ENCODE measurements around the gene AFG1L. TPM values are rescaled to one million over a fixed set of nuclear protein-coding genes. Genes with fewer than 3 reads are reported as not detected.
"Not testable (repeated sequence)": the region's sequence is repeated elsewhere in the genome, so short reads cannot be mapped to it uniquely, and the experiment has no call there.

Gene AFG1L
- total RNA-seq, 1 experiment from 2014 or later = 6.1 TPM

GRCh38 chr6:108368431-108369030 lies 73.7 kb downstream of the AFG1L start:
- H3K9me2 ChIP-seq (replicated peaks; ENCODE audit: insufficient read depth, low read length) = no peaks in the 10 kb centered on the region
- no peak overlapping the region for H3K9ac ChIP-seq (ENCODE audit: low read length)
- no peak overlapping the region for H3K4me3 ChIP-seq (ENCODE audit: low read length)
- no peak overlapping the region for H2AFZ ChIP-seq (ENCODE audit: low read length)
- H3K79me2 ChIP-seq (ENCODE audit: low read length) = no peaks in the 10 kb centered on the region
- H4K20me1 ChIP-seq (ENCODE audit: insufficient read depth, low read depth, low read length) = no peaks in the 10 kb centered on the region
- no peak overlapping the region for H3K27ac ChIP-seq (ENCODE audit: low read length)
- H3K9me3 ChIP-seq (ENCODE audit: low read length) = no peaks in the 10 kb centered on the region
- peaks cover 6% of the 10 kb centered on the region for H3K4me1 ChIP-seq (ENCODE audit: low read length)
- no peaks in the 10 kb centered on the region for H3K27me3 ChIP-seq (ENCODE audit: low read length)
- H3K36me3 ChIP-seq (ENCODE audit: insufficient read depth, low read length) = no peaks in the 10 kb centered on the region
- DNase-seq = peak; percentile 46
- H3K4me2 ChIP-seq (ENCODE audit: low read depth, low read length, poor library complexity, severe bottlenecking) = no peak overlapping the region

GRCh38 chr6:108380876-108381275 lies 86.0 kb downstream of the AFG1L start:
- H3K36me3 ChIP-seq (ENCODE audit: insufficient read depth, low read length) = no peaks in the 10 kb centered on the region
- no peaks in the 10 kb centered on the region for H3K4me1 ChIP-seq (ENCODE audit: low read length)
- H3K9ac ChIP-seq (ENCODE audit: low read length) = no peak overlapping the region
- H2AFZ ChIP-seq (ENCODE audit: low read length) = no peak overlapping the region
- H3K9me3 ChIP-seq (ENCODE audit: low read length) = no peaks in the 10 kb centered on the region
- no peaks in the 10 kb centered on the region for H3K79me2 ChIP-seq (ENCODE audit: low read length)
- H3K27ac ChIP-seq (ENCODE audit: low read length) = no peak overlapping the region
- no peaks in the 10 kb centered on the region for H4K20me1 ChIP-seq (ENCODE audit: insufficient read depth, low read depth, low read length)
- no peak overlapping the region for H3K4me2 ChIP-seq (ENCODE audit: low read depth, low read length, poor library complexity, severe bottlenecking)
- no peaks in the 10 kb centered on the region for H3K27me3 ChIP-seq (ENCODE audit: low read length)
- DNase-seq = no peak
- H3K9me2 ChIP-seq (replicated peaks; ENCODE audit: insufficient read depth, low read length) = no peaks in the 10 kb centered on the region
- no peak overlapping the region for H3K4me3 ChIP-seq (ENCODE audit: low read length)

GRCh38 chr6:108383981-108384380 lies 89.1 kb downstream of the AFG1L start:
- Histone ChIP-seq H3K36me3 (ENCODE audit: insufficient read depth, low read length) (no peaks in the 10 kb centered on the region), H3K9me2 (replicated peaks; ENCODE audit: insufficient read depth, low read length) (no peaks in the 10 kb centered on the region), H3K79me2 (ENCODE audit: low read length) (no peaks in the 10 kb centered on the region), H3K27ac (ENCODE audit: low read length) (no peak overlapping the region), H3K9me3 (ENCODE audit: low read length) (no peaks in the 10 kb centered on the region), H3K4me3 (ENCODE audit: low read length) (no peak overlapping the region), H3K27me3 (ENCODE audit: low read length) (no peaks in the 10 kb centered on the region), H3K4me1 (ENCODE audit: low read length) (no peaks in the 10 kb centered on the region), H3K4me2 (ENCODE audit: low read depth, low read length, poor library complexity, severe bottlenecking) (no peak overlapping the region), H2AFZ (ENCODE audit: low read length) (no peak overlapping the region), H4K20me1 (ENCODE audit: insufficient read depth, low read depth, low read length) (no peaks in the 10 kb centered on the region), H3K9ac (ENCODE audit: low read length) (no peak overlapping the region)
- no peak for DNase-seq

DNA sequence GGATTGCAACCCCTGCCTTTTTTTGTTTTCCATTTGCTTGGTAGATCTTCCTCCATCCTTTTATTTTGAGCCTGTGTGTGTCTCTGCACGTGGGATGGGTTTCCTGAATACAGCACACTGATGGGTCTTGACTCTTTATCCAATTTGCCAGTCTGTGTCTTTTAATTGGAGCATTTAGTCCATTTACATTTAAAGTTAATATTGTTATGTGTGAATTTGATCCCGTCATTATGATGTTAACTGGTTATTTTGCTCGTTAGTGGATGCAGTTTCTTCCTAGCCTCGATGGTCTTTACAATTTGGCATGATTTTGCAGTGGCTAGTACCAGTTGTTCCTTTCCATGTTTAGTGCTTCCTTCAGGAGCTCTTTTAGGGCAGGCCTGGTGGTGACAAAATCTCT lies 94.3 kb downstream of the AFG1L start:
- H4K20me1 ChIP-seq (ENCODE audit: insufficient read depth, low read depth, low read length); H3K4me1 ChIP-seq (ENCODE audit: low read length); H3K4me3 ChIP-seq (ENCODE audit: low read length); H3K9ac ChIP-seq (ENCODE audit: low read length); H3K36me3 ChIP-seq (ENCODE audit: insufficient read depth, low read length); H3K9me3 ChIP-seq (ENCODE audit: low read length); H3K27me3 ChIP-seq (ENCODE audit: low read length); H3K79me2 ChIP-seq (ENCODE audit: low read length); H3K9me2 ChIP-seq (replicated peaks; ENCODE audit: insufficient read depth, low read length); H3K27ac ChIP-seq (ENCODE audit: low read length); H3K4me2 ChIP-seq (ENCODE audit: low read depth, low read length, poor library complexity, severe bottlenecking); H2AFZ ChIP-seq (ENCODE audit: low read length); DNase-seq: not testable (repeated sequence)

DNA sequence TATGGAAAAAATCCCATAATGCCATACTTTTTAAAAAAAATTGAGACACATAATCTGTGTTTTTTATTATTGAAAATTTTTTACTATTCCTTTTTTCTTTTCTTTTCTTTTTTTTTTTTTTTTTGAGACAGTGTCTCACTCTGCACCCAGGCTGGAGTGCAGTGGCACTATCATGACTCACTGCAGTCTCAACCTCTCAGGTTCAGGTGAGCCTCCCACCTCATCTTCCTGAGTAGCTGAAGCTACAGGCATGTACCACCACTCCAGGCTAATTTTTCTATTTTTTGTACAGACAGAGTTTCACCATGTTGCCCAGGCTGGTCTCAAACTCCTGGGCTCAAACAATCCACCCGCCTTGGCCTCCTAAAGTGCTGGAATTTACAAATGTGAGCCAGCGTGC lies 100.4 kb downstream of the AFG1L start:
- Histone ChIP-seq H3K79me2 (ENCODE audit: low read length) (no peaks in the 10 kb centered on the region), H3K9me3 (ENCODE audit: low read length) (no peaks in the 10 kb centered on the region), H3K27me3 (ENCODE audit: low read length) (no peaks in the 10 kb centered on the region), H3K4me2 (ENCODE audit: low read depth, low read length, poor library complexity, severe bottlenecking) (no peak overlapping the region), H3K36me3 (ENCODE audit: insufficient read depth, low read length) (no peaks in the 10 kb centered on the region), H3K9ac (ENCODE audit: low read length) (no peak overlapping the region), H3K4me3 (ENCODE audit: low read length) (no peak overlapping the region), H3K9me2 (replicated peaks; ENCODE audit: insufficient read depth, low read length) (no peaks in the 10 kb centered on the region), H3K4me1 (ENCODE audit: low read length) (no peaks in the 10 kb centered on the region), H4K20me1 (ENCODE audit: insufficient read depth, low read depth, low read length) (no peaks in the 10 kb centered on the region), H2AFZ (ENCODE audit: low read length) (no peak overlapping the region), H3K27ac (ENCODE audit: low read length) (no peak overlapping the region)
- DNase-seq = no peak

DNA sequence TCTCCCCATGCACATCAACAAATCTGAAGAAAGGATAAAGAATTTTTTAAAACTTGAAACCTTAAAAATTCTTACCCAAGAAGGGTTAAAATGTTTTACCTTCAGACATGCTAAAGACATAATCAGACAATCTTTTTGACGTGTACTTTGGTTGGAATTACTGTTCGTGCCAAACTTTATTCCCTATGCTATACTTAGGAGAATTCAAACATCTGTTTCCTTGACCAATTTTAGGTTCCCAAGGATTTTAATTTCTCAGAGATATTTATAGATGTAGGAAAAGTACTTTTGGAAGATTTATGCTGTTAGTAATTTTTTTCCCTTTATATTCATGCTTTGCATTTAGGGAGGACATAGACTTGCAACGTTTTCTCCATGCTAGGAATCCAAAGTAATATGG lies 108.4 kb downstream of the AFG1L start:
- Histone ChIP-seq H3K79me2 (ENCODE audit: low read length) (no peaks in the 10 kb centered on the region), H3K4me3 (ENCODE audit: low read length) (no peak overlapping the region), H3K4me2 (ENCODE audit: low read depth, low read length, poor library complexity, severe bottlenecking) (no peak overlapping the region), H3K27me3 (ENCODE audit: low read length) (no peaks in the 10 kb centered on the region), H3K9me3 (ENCODE audit: low read length) (no peaks in the 10 kb centered on the region), H3K4me1 (ENCODE audit: low read length) (no peaks in the 10 kb centered on the region), H3K9me2 (replicated peaks; ENCODE audit: insufficient read depth, low read length) (no peaks in the 10 kb centered on the region), H3K36me3 (ENCODE audit: insufficient read depth, low read length) (no peaks in the 10 kb centered on the region), H2AFZ (ENCODE audit: low read length) (no peak overlapping the region), H3K9ac (ENCODE audit: low read length) (no peak overlapping the region), H3K27ac (ENCODE audit: low read length) (no peak overlapping the region), H4K20me1 (ENCODE audit: insufficient read depth, low read depth, low read length) (no peaks in the 10 kb centered on the region)
- DNase-seq = no peak

- Histone ChIP-seq H3K9me3 (ENCODE audit: low read length) (no peaks in the 10 kb centered on the region), H3K9me2 (replicated peaks; ENCODE audit: insufficient read depth, low read length) (no peaks in the 10 kb centered on the region), H2AFZ (ENCODE audit: low read length) (no peak overlapping the region), H3K36me3 (ENCODE audit: insufficient read depth, low read length) (no peaks in the 10 kb centered on the region), H3K79me2 (ENCODE audit: low read length) (no peaks in the 10 kb centered on the region), H3K27me3 (ENCODE audit: low read length) (no peaks in the 10 kb centered on the region), H3K9ac (ENCODE audit: low read length) (no peak overlapping the region), H4K20me1 (ENCODE audit: insufficient read depth, low read depth, low read length) (no peaks in the 10 kb centered on the region), H3K4me3 (ENCODE audit: low read length) (no peak overlapping the region), H3K4me2 (ENCODE audit: low read depth, low read length, poor library complexity, severe bottlenecking) (no peak overlapping the region), H3K4me1 (ENCODE audit: low read length) (no peaks in the 10 kb centered on the region), H3K27ac (ENCODE audit: low read length) (no peak overlapping the region)
- no peak for DNase-seq
Observed at GRCh38 chr6:108406943-108407342, 112.1 kb downstream of the AFG1L start.

DNA sequence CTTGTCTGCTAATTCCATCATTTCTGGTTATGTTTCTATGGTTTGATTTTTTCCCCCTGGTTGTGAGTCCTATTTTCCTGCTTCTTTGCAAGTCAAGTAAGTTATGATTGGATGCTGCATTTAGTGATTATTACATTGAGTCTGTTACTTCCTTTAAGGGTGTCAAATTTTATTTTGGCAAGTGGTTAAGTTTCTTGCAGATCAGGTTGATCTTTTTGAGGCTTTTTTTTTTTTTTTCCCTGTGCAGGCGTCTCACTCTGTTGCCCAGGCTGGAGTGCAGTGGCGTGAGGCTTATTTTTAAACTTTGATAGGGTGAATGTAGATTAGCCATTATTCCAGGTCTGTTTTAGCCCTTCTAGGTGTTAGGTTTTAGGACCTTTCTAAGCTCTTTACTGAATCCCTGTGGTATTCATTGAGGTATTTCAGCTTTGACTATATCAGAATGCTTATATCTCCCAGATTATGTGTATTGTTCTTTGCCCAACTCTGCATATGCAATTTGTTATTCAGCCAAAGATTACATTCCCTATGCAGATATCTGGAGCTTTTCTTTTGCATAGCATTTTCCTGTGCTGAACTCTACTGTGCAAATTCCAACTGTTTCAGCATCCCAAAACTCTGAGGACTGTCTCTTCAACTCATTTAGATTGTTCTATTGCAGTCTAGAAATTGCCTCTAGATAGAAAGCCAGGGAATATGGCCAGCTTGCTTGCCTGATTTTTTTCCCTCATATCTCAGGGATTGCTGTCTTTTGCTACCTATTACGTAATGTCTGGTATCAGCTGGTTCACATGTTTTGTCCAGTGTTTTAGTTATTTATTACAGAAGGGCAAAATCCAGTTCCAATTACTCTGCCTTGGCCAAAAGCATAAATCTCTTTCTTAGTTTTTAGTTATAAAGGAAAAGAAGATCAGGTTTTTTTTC lies 113.3 kb downstream of the AFG1L start:
- DNase-seq = no peak
- no peaks in the 10 kb centered on the region for H3K9me3 ChIP-seq (ENCODE audit: low read length)
- no peak overlapping the region for H2AFZ ChIP-seq (ENCODE audit: low read length)

More for the DNA sequence above, 113.3 kb downstream of the AFG1L start:
- Histone ChIP-seq H3K79me2 (ENCODE audit: low read length) (no peaks in the 10 kb centered on the region), H3K27me3 (ENCODE audit: low read length) (no peaks in the 10 kb centered on the region), H3K36me3 (ENCODE audit: insufficient read depth, low read length) (no peaks in the 10 kb centered on the region), H3K4me3 (ENCODE audit: low read length) (no peak overlapping the region), H3K4me2 (ENCODE audit: low read depth, low read length, poor library complexity, severe bottlenecking) (no peak overlapping the region), H3K9me2 (replicated peaks; ENCODE audit: insufficient read depth, low read length) (no peaks in the 10 kb centered on the region), H4K20me1 (ENCODE audit: insufficient read depth, low read depth, low read length) (no peaks in the 10 kb centered on the region), H3K27ac (ENCODE audit: low read length) (no peak overlapping the region), H3K4me1 (ENCODE audit: low read length) (no peaks in the 10 kb centered on the region), H3K9ac (ENCODE audit: low read length) (no peak overlapping the region)
